CD4-positive, alpha-beta memory T cell (primary cell): ENCODE measurements around the gene RYR1. TPM values are rescaled to one million over a fixed set of nuclear protein-coding genes. Genes with fewer than 3 reads are reported as not detected.

Experiments used
- CTCF ChIA-PET: fragments of 350-600 bp; sonication (Branson Sonifier 250); formaldehyde crosslinking; loops from one replicate; lab custom pipeline; 2021; ENCODE audit warnings: inconsistent platforms; ENCODE audit not compliant: partially characterized antibody; lab: Charles Lee
- POLR2A ChIA-PET: fragments of 350-600 bp; sonication (Branson Sonifier 250); formaldehyde crosslinking; loops from one replicate; lab custom pipeline; 2021; ENCODE audit not compliant: partially characterized antibody; lab: Charles Lee
- DNase-seq, 5 donors: peaks; one replicate each; pipeline versions ENCODE4 v3.0.0 to v3.0.0-alpha.2; 2020 to 2022; ENCODE audit warnings: mixed read lengths in 1 of 5
- H3K27ac ChIP-seq: one replicate; pipeline ENCODE4 v1.7.0; 2013; ENCODE audit warnings: low read depth, low read length
- H3K27me3 ChIP-seq: 2 replicates; pipeline ENCODE4 v1.7.0; 2013; ENCODE audit warnings: mild to moderate bottlenecking, low read length, moderate library complexity; ENCODE audit not compliant: insufficient read depth
- H3K36me3 ChIP-seq: 2 replicates; pipeline ENCODE4 v1.7.0; 2013; ENCODE audit warnings: mild to moderate bottlenecking, low read length, moderate library complexity; ENCODE audit not compliant: insufficient read depth
- H3K4me1 ChIP-seq: 2 replicates; pipeline ENCODE4 v1.7.0; 2013; ENCODE audit warnings: mild to moderate bottlenecking, low read length, moderate library complexity; ENCODE audit not compliant: insufficient read depth
- H3K4me3 ChIP-seq, 2 donors: one replicate each; pipeline ENCODE4 v1.7.0; 2013; ENCODE audit warnings: low read length in 2 of 2, mild to moderate bottlenecking in 1 of 2
- H3K9me3 ChIP-seq, 2 donors: one replicate each; pipeline ENCODE4 v1.7.0; 2013; ENCODE audit warnings: low read length in 2 of 2, control low read depth in 1 of 2; ENCODE audit not compliant: control insufficient read depth in 1 of 2
- H3K27ac Mint-ChIP-seq, 7 donors: one replicate each; pipeline ENCODE4 v1.8.0; 2020 to 2021; ENCODE audit warnings: mixed read lengths in 7 of 7, mild to moderate bottlenecking in 6 of 7, inconsistent platforms in 3 of 7, moderate library complexity in 3 of 7
- H3K27me3 Mint-ChIP-seq, 2 donors: one replicate each; pipeline ENCODE4 v1.8.0; 2020 to 2021; ENCODE audit warnings: mixed read lengths in 2 of 2
- H3K36me3 Mint-ChIP-seq, 2 donors: one replicate each; pipeline ENCODE4 v1.8.0; 2020 to 2021; ENCODE audit warnings: mixed read lengths in 2 of 2, inconsistent platforms in 1 of 2, mild to moderate bottlenecking in 1 of 2
- H3K4me1 Mint-ChIP-seq, 4 donors: one replicate each; pipeline ENCODE4 v1.8.0; 2020 to 2021; ENCODE audit warnings: mixed read lengths in 4 of 4, mild to moderate bottlenecking in 1 of 4
- H3K4me3 Mint-ChIP-seq, 8 donors: one replicate each; pipeline ENCODE4 v1.8.0; 2020 to 2021; ENCODE audit warnings: mixed read lengths in 8 of 8, mild to moderate bottlenecking in 7 of 8, moderate library complexity in 6 of 8, inconsistent platforms in 3 of 8
- H3K9me3 Mint-ChIP-seq, 8 donors: one replicate each; pipeline ENCODE4 v1.8.0; 2020 to 2021; ENCODE audit warnings: mixed read lengths in 8 of 8, mild to moderate bottlenecking in 5 of 8, inconsistent platforms in 3 of 8, moderate library complexity in 1 of 8
- intact Hi-C: fragments of 100-400 bp; cut with micrococcal nuclease; formaldehyde crosslinking; loops from one replicate; pipeline ENCODE4 v1.15.1; 2023
- polyA plus RNA-seq, 2 donors: library from polyadenylated mRNA; unstranded; fragments of 300-500 nt; fragmentation: Illumina TruSeq; gene quantifications; one replicate each; pipeline ENCODE4 v1.2.3, GENCODE V29; 2021
- total RNA-seq, 2 experiments: library from RNA; stranded (reverse); gene quantifications; one replicate each; pipeline ENCODE4 v1.2.3, GENCODE V29; 2021

Gene RYR1
- total and polyA plus RNA-seq, 4 experiments from 2014 or later, result 0.02 to 6.2 (median 2.7) TPM

- peaks cover 34% of the 10 kb centered on the region for H3K4me1 ChIP-seq
These were observed 128.6 kb downstream of the RYR1 start for GRCh38 chr19:38562096-38562495.

GRCh38 chr19:38563475-38563874 is 130.0 kb downstream of the RYR1 start:
- H3K36me3 Mint-ChIP-seq, result no peaks in the 10 kb centered on the region
- no peaks in the 10 kb centered on the region for H3K9me3 ChIP-seq
- H3K27me3 ChIP-seq, result no peaks in the 10 kb centered on the region
- no peak overlapping the region for H3K4me3 ChIP-seq
- no peak overlapping the region for H3K4me3 Mint-ChIP-seq
- no peaks in the 10 kb centered on the region for H3K36me3 ChIP-seq
- no peaks in the 10 kb centered on the region for H3K27me3 Mint-ChIP-seq
- intact Hi-C loops, result no loop called here
- H3K4me1 ChIP-seq, result peaks cover 28% of the 10 kb centered on the region
- no peak overlapping the region for H3K27ac Mint-ChIP-seq
- POLR2A ChIA-PET, result no interaction called here
- peaks cover 14 to 48% (median 35%) of the 10 kb centered on the region in 4 donors for H3K4me1 Mint-ChIP-seq
- no peak for DNase-seq
- CTCF ChIA-PET, result interaction anchor here (2.1 kb wide), 1 partner anchor 48 kb away, joined by 7 read pairs; no protein-coding TSS in a partner anchor
- H3K9me3 Mint-ChIP-seq, result no peaks in the 10 kb centered on the region
- H3K27ac ChIP-seq, result no peak overlapping the region

More at GRCh38 chr19:38562096-38562495, 128.6 kb downstream of the RYR1 start:
- Histone ChIP-seq H3K27me3 (no peaks in the 10 kb centered on the region), H3K36me3 (no peaks in the 10 kb centered on the region), H3K9me3 (no peaks in the 10 kb centered on the region), H3K4me3 (no peak overlapping the region), H3K27ac (no peak overlapping the region)
- no peaks in the 10 kb centered on the region for H3K27me3 Mint-ChIP-seq
- H3K4me1 Mint-ChIP-seq, result peaks cover 18 to 53% (median 38%) of the 10 kb centered on the region in 4 donors
- POLR2A ChIA-PET, result no interaction called here
- CTCF ChIA-PET, result interaction anchor here (2.1 kb wide), 1 partner anchor 46 kb away, joined by 7 read pairs; no protein-coding TSS in a partner anchor
- H3K4me3 Mint-ChIP-seq, result peak overlapping the region in 3 of 8 donors; percentile 15 to 76 (median 28)
- DNase-seq, result no peak
- no peaks in the 10 kb centered on the region for H3K36me3 Mint-ChIP-seq
- no peaks in the 10 kb centered on the region for H3K9me3 Mint-ChIP-seq
- intact Hi-C loops, result no loop called here
- H3K27ac Mint-ChIP-seq, result peak overlapping the region in 1 of 7 donors; percentile 64

GRCh38 chr19:38564981-38565690 is 131.6 kb downstream of the RYR1 start:
- Mint-ChIP-seq H3K27me3 (no peaks in the 10 kb centered on the region), H3K27ac (no peak overlapping the region), H3K4me1 (peaks cover 10 to 34% (median 21%) of the 10 kb centered on the region in 4 donors), H3K4me3 (peak overlapping the region; percentile 51 to 85 (median 69)), H3K36me3 (no peaks in the 10 kb centered on the region), H3K9me3 (no peaks in the 10 kb centered on the region)
- H3K27me3 ChIP-seq, result no peaks in the 10 kb centered on the region
- peaks cover 14% of the 10 kb centered on the region for H3K4me1 ChIP-seq
- no peak overlapping the region for H3K4me3 ChIP-seq
- ChIA-PET POLR2A (interaction anchor here (0.8 to 1.5 kb wide), 3 partner anchors 26 to 55 kb away, joined by 3 to 4 read pairs (median 3); no protein-coding TSS in a partner anchor), CTCF (interaction anchor here (1.2 to 1.6 kb wide), 2 partner anchors 50 to 57 kb away, joined by 3 to 4 read pairs; no protein-coding TSS in a partner anchor)
- H3K36me3 ChIP-seq, result no peaks in the 10 kb centered on the region
- H3K9me3 ChIP-seq, result no peaks in the 10 kb centered on the region
- intact Hi-C loops, result no loop called here
- DNase-seq, result peak in 4 of 5 donors; percentile 10 to 23 (median 15)
- H3K27ac ChIP-seq, result no peak overlapping the region

- H3K27me3 Mint-ChIP-seq, result no peaks in the 10 kb centered on the region
- Histone ChIP-seq H3K36me3 (no peaks in the 10 kb centered on the region), H3K9me3 (no peaks in the 10 kb centered on the region), H3K4me3 (no peak overlapping the region), H3K4me1 (peaks cover 8% of the 10 kb centered on the region), H3K27me3 (no peaks in the 10 kb centered on the region), H3K27ac (no peak overlapping the region)
- no peak for DNase-seq
- peak overlapping the region in 1 of 7 donors; percentile 48 for H3K27ac Mint-ChIP-seq
- H3K9me3 Mint-ChIP-seq, result no peaks in the 10 kb centered on the region
- peaks cover 10 to 30% (median 20%) of the 10 kb centered on the region in 4 donors for H3K4me1 Mint-ChIP-seq
- CTCF ChIA-PET, result no interaction called here
- peak overlapping the region; percentile 61 to 83 (median 76) for H3K4me3 Mint-ChIP-seq
- intact Hi-C loops, result no loop called here
- POLR2A ChIA-PET, result no interaction called here
- H3K36me3 Mint-ChIP-seq, result no peaks in the 10 kb centered on the region
These were observed 132.2 kb downstream of the RYR1 start for GRCh38 chr19:38565691-38566105.

- CTCF ChIA-PET, result no interaction called here
- no peak overlapping the region for H3K27ac Mint-ChIP-seq
These were observed 136.0 kb downstream of the RYR1 start for GRCh38 chr19:38569368-38569983.

GRCh38 chr19:38571682-38572081 is 138.2 kb downstream of the RYR1 start:
- POLR2A ChIA-PET, result no interaction called here
- Mint-ChIP-seq H3K4me3 (no peak overlapping the region), H3K27me3 (no peaks in the 10 kb centered on the region)

More at GRCh38 chr19:38569368-38569983, 136.0 kb downstream of the RYR1 start:
- no peak overlapping the region for H3K27ac ChIP-seq
- peaks cover 3% of the 10 kb centered on the region for H3K4me1 ChIP-seq
- H3K9me3 ChIP-seq, result no peaks in the 10 kb centered on the region
- DNase-seq, result no peak
- Mint-ChIP-seq H3K9me3 (no peaks in the 10 kb centered on the region), H3K4me3 (no peak overlapping the region), H3K27me3 (no peaks in the 10 kb centered on the region), H3K36me3 (no peaks in the 10 kb centered on the region), H3K4me1 (peaks cover 0 to 10% (median 6%) of the 10 kb centered on the region in 4 donors)
- POLR2A ChIA-PET, result no interaction called here
- H3K27me3 ChIP-seq, result no peaks in the 10 kb centered on the region
- intact Hi-C loops, result no loop called here
- no peaks in the 10 kb centered on the region for H3K36me3 ChIP-seq
- H3K4me3 ChIP-seq, result no peak overlapping the region

GRCh38 chr19:38577826-38578225 is 144.3 kb downstream of the RYR1 start:
- POLR2A ChIA-PET, result no interaction called here
- intact Hi-C loops, result no loop called here
- Histone ChIP-seq H3K4me1 (peaks cover 14% of the 10 kb centered on the region), H3K27me3 (no peaks in the 10 kb centered on the region), H3K9me3 (no peaks in the 10 kb centered on the region), H3K27ac (no peak overlapping the region), H3K4me3 (no peak overlapping the region), H3K36me3 (no peaks in the 10 kb centered on the region)
- no peaks in the 10 kb centered on the region for H3K9me3 Mint-ChIP-seq
- CTCF ChIA-PET, result interaction anchor here (0.7 to 1.1 kb wide), 2 partner anchors 40 to 389 kb away, joined by 3 read pairs; partner anchors contain the start of gene MAP4K1
- peak overlapping the region in 1 of 7 donors; percentile 37 for H3K27ac Mint-ChIP-seq
- no peaks in the 10 kb centered on the region for H3K27me3 Mint-ChIP-seq
- no peak overlapping the region for H3K4me3 Mint-ChIP-seq
- no peaks in the 10 kb centered on the region for H3K36me3 Mint-ChIP-seq
- no peak for DNase-seq
- peaks cover 8 to 16% (median 12%) of the 10 kb centered on the region in 4 donors for H3K4me1 Mint-ChIP-seq

More at GRCh38 chr19:38571682-38572081, 138.2 kb downstream of the RYR1 start:
- CTCF ChIA-PET, result no interaction called here
- Mint-ChIP-seq H3K9me3 (no peaks in the 10 kb centered on the region), H3K4me1 (peaks cover 0 to 8% (median 0%) of the 10 kb centered on the region in 4 donors), H3K36me3 (no peaks in the 10 kb centered on the region), H3K27ac (no peak overlapping the region)
- DNase-seq, result no peak
- Histone ChIP-seq H3K4me3 (no peak overlapping the region), H3K4me1 (no peaks in the 10 kb centered on the region), H3K9me3 (no peaks in the 10 kb centered on the region), H3K27me3 (no peaks in the 10 kb centered on the region), H3K27ac (no peak overlapping the region), H3K36me3 (no peaks in the 10 kb centered on the region)
- intact Hi-C loops, result no loop called here
